ENCODE results near the gene ABCC8. TPM values are rescaled to one million over a fixed set of nuclear protein-coding genes. Genes with fewer than 3 reads are reported as not detected.

The ABCC8 gene
- total and polyA plus RNA-seq, 2 donors (not counting 1 experiment from before 2014, with no cell fraction given), result 0.03 to 0.17 TPM

- Histone ChIP-seq H3K27ac (ENCODE audit: low read length in 2 of 2) (no peak overlapping the region), H4K20me1 (ENCODE audit: control insufficient read depth, insufficient read depth, low read length, poor library complexity, severe bottlenecking) (no peaks in the 10 kb centered on the region), H3K4me1 (ENCODE audit: control insufficient read depth in 2 of 2, insufficient read depth in 2 of 2, low read length in 2 of 2) (no peaks in the 10 kb centered on the region), H2AFZ (ENCODE audit: insufficient read depth, low read depth, low read length, poor library complexity, severe bottlenecking) (no peak overlapping the region), H3K4me3 (ENCODE audit: control extremely low read depth in 1 of 5, extremely low read depth in 1 of 5, insufficient read depth in 1 of 5, low read depth in 2 of 5, low read length in 4 of 5) (no peak overlapping the region), H3K9ac (ENCODE audit: low read length) (no peak overlapping the region), H3K79me2 (ENCODE audit: control insufficient read depth, insufficient read depth, low read length) (no peaks in the 10 kb centered on the region), H3K27me3 (replicated peaks in 1 of 4; ENCODE audit: control extremely low read depth in 1 of 4, control insufficient read depth in 3 of 4, insufficient read depth in 4 of 4, low read length in 3 of 4) (peaks cover 0 to 3% (median 0%) of the 10 kb centered on the region in 4 experiments), H3K36me3 (replicated peaks in 1 of 2; ENCODE audit: control extremely low read depth in 1 of 2, control insufficient read depth in 1 of 2, extremely low read depth in 1 of 2, insufficient read depth in 2 of 2, low read length in 1 of 2) (no peaks in the 10 kb centered on the region), H3K9me3 (ENCODE audit: control extremely low read depth in 1 of 3, control insufficient read depth in 2 of 3, insufficient read depth in 1 of 3, low read length in 2 of 3) (peaks cover 0 to 46% (median 38%) of the 10 kb centered on the region in 3 donors), H3K4me2 (replicated peaks; ENCODE audit: low read depth, low read length, poor library complexity, severe bottlenecking) (no peak overlapping the region)
- H3K27ac Mint-ChIP-seq, result no peak overlapping the region
- DNase-seq, result no peak
- CTCF ChIA-PET, result no interaction called here
- ATAC-seq (ENCODE audit: low read depth), result no peak
- H3K4me3 Mint-ChIP-seq, result no peak overlapping the region
- intact Hi-C loops (cut with micrococcal nuclease), result no loop called here
- H3K9me3 Mint-ChIP-seq (ENCODE audit: insufficient read depth), result peaks cover 26% of the 10 kb centered on the region
- WGBS (ENCODE audit: insufficient coverage), result 59% methylated on average over 2 of the region's 3 CpGs
- POLR2A ChIA-PET, result no interaction called here
- no peaks in the 10 kb centered on the region for H3K4me1 Mint-ChIP-seq
- TF ChIP-seq CTCF (IDR thresholded peaks at IDR 0.05) (no peak), EZH2 (IDR thresholded peaks at IDR 0.05; ENCODE audit: borderline replicate concordance, insufficient read depth, low read depth, low read length, poor library complexity, severe bottlenecking) (no peak)
- no peaks in the 10 kb centered on the region for H3K27me3 Mint-ChIP-seq
Observed at GRCh38 chr11:17371614-17372013, 105.0 kb downstream of the ABCC8 start.

- TF ChIP-seq EZH2 (IDR thresholded peaks at IDR 0.05; ENCODE audit: borderline replicate concordance, insufficient read depth, low read depth, low read length, poor library complexity, severe bottlenecking), result no peak
- TF ChIP-seq CTCF (IDR thresholded peaks at IDR 0.05), result no peak
- DNase-seq (no peak), ATAC-seq (ENCODE audit: low read depth) (no peak)
- H3K27ac ChIP-seq (ENCODE audit: low read length in 2 of 2), result no peak overlapping the region
- no peak overlapping the region for H3K27ac Mint-ChIP-seq
- no peaks in the 10 kb centered on the region for H3K4me1 ChIP-seq (ENCODE audit: control insufficient read depth in 2 of 2, insufficient read depth in 2 of 2, low read length in 2 of 2)
- no peak overlapping the region for H3K4me2 ChIP-seq (replicated peaks; ENCODE audit: low read depth, low read length, poor library complexity, severe bottlenecking)
- H2AFZ ChIP-seq (ENCODE audit: insufficient read depth, low read depth, low read length, poor library complexity, severe bottlenecking), result no peak overlapping the region
- H3K9me3 Mint-ChIP-seq (ENCODE audit: insufficient read depth), result peaks cover 26% of the 10 kb centered on the region
- no peaks in the 10 kb centered on the region for H3K27me3 Mint-ChIP-seq
- ChIA-PET CTCF (no interaction called here), POLR2A (no interaction called here)
- no peak overlapping the region for H3K4me3 ChIP-seq (ENCODE audit: control extremely low read depth in 1 of 5, extremely low read depth in 1 of 5, insufficient read depth in 1 of 5, low read depth in 2 of 5, low read length in 4 of 5)
- no peak overlapping the region for H3K9ac ChIP-seq (ENCODE audit: low read length)
- peaks cover 0 to 46% (median 38%) of the 10 kb centered on the region in 3 donors for H3K9me3 ChIP-seq (ENCODE audit: control extremely low read depth in 1 of 3, control insufficient read depth in 2 of 3, insufficient read depth in 1 of 3, low read length in 2 of 3)
- WGBS (ENCODE audit: insufficient coverage), result 70% methylated on average over 2 of the region's 2 CpGs
- H4K20me1 ChIP-seq (ENCODE audit: control insufficient read depth, insufficient read depth, low read length, poor library complexity, severe bottlenecking), result no peaks in the 10 kb centered on the region
- intact Hi-C loops (cut with micrococcal nuclease), result no loop called here
- H3K4me3 Mint-ChIP-seq, result no peak overlapping the region
- no peaks in the 10 kb centered on the region for H3K36me3 ChIP-seq (replicated peaks in 1 of 2; ENCODE audit: control extremely low read depth in 1 of 2, control insufficient read depth in 1 of 2, extremely low read depth in 1 of 2, insufficient read depth in 2 of 2, low read length in 1 of 2)
- H3K79me2 ChIP-seq (ENCODE audit: control insufficient read depth, insufficient read depth, low read length), result no peaks in the 10 kb centered on the region
- no peaks in the 10 kb centered on the region for H3K4me1 Mint-ChIP-seq
- peaks cover 0 to 3% (median 0%) of the 10 kb centered on the region in 4 experiments for H3K27me3 ChIP-seq (replicated peaks in 1 of 4; ENCODE audit: control extremely low read depth in 1 of 4, control insufficient read depth in 3 of 4, insufficient read depth in 4 of 4, low read length in 3 of 4)
Observed at GRCh38 chr11:17369684-17370243, 106.9 kb downstream of the ABCC8 start.

All from B cell (primary cell).